Measurements from ENCODE around the gene KIAA1958.

DNA sequence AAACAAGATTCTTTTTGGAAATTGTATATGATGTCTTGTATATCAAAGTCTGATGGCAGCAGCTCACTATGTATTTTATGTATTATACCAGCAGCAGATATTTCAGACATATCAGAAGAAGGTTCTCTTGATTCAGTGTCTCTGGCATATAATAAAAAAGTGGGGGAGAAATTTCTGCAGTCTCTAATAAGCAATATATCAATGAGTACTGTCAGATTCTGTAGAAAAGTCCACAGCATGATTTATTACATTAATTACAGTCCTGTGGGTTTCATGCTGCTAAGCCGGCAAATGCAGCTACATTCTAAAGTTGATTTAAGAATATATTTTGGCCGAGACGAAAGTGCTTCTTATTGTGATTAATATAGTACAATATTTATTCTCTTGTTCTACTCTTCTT is 113.1 kb downstream of the KIAA1958 start:
- TF ChIP-seq, protein P1, sequence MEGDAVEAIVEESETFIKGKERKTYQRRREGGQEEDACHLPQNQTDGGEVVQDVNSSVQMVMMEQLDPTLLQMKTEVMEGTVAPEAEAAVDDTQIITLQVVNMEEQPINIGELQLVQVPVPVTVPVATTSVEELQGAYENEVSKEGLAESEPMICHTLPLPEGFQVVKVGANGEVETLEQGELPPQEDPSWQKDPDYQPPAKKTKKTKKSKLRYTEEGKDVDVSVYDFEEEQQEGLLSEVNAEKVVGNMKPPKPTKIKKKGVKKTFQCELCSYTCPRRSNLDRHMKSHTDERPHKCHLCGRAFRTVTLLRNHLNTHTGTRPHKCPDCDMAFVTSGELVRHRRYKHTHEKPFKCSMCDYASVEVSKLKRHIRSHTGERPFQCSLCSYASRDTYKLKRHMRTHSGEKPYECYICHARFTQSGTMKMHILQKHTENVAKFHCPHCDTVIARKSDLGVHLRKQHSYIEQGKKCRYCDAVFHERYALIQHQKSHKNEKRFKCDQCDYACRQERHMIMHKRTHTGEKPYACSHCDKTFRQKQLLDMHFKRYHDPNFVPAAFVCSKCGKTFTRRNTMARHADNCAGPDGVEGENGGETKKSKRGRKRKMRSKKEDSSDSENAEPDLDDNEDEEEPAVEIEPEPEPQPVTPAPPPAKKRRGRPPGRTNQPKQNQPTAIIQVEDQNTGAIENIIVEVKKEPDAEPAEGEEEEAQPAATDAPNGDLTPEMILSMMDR (IDR thresholded peaks at IDR 0.05): no peak
- no peak for TF ChIP-seq POLR2A (IDR thresholded peaks at IDR 0.05)

Data from Peyer's patch (tissue), 4 donors.